RKO (cell line): ENCODE results near the gene SPECC1.
"Not testable (repeated sequence)": the region's sequence is repeated elsewhere in the genome, so short reads cannot be mapped to it uniquely, and the experiment has no call there.

Experiments
- DNase-seq: peaks from one replicate; pipeline ENCODE4 v3.0.0-alpha.2; 2016; ENCODE audit warnings: low spot score

The SPECC1 gene

DNA sequence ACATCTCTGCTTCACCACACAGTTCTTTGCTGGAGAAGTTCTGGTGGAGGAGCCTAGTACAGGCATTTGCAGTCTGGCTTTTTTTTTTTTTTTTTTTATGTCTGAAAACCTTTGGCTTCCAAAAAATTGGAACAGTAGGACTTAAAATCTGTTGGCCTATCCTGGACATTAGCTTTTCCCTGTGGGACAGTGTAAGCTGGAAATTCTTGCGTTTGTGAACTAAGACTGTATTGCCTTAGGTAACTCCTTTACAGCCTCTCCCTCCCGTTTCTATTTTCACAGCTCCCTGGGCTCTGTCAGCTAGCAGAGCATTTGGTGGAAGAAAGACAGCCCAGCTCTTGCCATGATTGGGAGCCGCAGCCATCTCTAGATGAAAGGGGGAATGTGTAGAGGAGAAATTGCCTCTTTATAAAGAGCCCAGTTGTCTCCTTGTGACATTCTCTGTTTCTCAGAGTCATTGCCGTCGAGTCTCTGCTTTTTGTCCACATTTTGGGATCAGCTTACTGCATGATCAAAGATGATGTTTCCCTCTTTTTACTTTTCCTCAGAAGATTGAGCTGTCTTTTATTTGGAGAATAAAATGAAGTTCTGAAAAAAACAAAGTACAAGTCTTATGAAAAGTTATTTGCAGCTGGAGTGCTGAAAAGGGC, 227.5 kb downstream of the SPECC1 start:
- no peak for DNase-seq

DNA sequence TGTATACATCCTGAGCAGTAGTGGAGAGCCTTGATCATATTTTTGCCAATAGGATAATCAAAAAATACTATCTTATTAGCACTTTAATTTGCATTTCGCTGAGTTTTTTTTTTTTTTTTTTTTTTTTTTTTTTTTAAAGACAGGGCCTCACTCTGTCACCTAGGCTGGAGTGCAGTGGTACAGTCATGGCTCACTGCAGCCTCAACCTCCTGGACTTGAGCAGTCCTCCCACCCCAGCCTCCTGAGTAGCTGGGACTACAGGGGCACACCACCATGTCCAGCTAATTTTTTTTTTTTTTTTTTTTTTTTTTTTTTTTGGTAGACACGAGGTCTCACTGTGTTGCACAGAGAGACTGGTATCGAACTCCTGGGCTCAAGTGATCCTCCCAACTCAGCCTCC, 230.6 kb downstream of the SPECC1 start:
- DNase-seq = not testable (repeated sequence)

DNA sequence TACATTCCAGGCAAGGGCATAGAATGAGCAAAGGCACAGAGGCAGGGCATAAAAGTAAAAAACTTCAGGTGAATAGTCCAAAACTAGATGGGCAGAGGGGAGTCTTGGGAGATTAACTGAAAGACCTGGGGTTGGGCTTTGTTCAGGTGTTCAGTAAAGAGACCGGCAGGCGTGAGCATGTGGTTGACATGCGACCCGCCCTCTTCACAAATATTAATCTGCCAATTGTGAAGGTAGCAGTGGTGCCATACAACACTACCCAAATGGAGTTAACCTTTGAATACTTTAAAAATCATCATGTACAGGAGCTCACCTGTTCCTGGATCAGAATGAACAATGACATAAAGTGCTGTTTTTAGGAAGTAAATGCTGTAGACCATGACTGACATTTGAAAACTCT, 232.7 kb downstream of the SPECC1 start:
- DNase-seq = no peak

DNA sequence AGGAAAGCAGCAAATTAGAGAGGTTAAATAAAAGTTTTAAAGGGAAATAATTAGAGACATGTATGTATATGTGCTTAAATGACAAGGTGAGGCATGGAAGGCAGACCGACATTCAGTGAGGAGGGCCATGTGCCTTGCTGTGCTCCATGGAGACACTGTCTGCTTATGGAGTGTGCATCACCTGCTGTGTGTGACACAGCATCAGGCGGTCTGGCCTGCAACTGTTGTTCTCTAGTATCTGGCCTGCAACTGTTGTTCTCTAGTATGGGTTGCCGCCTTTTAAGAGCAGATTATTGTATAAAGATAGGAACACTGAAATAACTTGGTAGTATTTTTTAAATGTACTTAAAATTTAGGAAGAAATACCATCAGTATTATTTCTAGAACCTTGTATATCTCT, 233.1 kb downstream of the SPECC1 start:
- no peak for DNase-seq

DNA sequence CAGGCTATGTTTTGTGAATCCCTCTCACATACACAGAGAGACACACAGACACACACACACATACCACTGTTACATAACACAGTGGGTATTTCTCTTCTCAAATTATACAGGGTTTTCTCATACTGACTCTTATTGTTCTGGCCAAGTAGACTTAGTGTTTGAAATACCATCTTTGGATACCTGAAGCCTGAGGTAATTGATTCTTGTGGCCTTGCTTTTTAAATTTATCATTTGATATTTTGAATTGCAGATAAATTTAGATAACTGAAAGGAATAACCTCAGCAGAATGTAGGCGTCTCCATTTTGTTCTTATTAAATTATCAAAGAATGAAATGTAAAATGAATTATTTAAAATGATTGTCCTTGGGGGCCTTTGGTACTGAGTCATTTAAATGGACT, 234.4 kb downstream of the SPECC1 start:
- DNase-seq = no peak

DNA sequence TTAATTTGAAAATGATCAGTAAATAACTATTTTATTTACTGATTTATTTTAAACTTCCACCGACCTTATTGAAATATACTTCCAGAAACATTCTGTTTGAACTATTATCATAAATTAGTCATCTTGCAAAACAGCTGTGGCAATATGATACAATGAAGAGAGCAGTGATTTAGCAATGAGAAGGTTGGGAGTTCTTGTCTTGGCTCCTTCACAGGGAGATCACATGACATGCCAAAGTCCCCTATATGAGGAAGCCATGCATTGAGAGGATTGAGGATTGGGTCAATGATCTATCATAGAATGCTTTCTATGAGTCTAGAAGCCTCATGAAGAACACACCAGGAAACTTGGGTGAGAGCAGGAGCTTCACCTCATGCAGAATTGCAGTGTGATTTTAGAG, 235.5 kb downstream of the SPECC1 start:
- DNase-seq = no peak

DNA sequence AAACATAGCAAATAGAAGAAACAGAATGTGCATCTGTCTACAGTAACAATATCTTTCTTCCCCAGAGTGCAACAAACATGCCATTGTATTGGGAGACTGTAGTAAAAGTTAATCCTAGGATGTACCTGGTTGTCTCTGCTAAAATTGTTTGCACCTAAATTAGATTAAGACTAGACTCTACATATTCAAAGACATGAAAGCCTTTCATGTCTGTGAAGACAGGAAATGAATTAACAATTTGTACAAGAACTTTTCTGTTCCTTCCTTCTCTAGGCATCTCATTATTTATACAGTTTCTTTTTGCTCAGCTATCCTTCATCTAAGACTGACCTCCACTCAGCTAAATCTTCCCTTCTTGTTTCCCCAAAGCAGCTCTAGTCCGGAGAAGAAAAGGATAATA, 237.5 kb downstream of the SPECC1 start:
- no peak for DNase-seq

DNA sequence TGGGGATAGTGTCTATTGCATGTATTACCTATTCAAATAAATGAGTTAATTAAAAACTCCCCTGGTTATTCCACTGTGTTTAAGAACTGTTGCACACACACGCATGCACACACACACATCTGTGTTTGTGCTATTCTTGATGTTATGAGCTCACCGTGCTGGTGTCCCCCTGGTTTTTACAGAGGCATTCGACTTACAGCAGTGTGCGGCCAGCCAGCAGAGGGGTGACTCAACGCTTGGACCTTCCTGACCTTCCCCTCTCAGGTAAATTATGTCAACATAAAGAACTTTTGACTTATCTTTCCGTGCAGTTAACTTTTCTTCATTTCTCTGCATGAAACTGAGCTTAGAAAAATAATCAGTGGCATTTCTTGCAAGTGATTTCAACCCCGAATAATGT, 244.2 kb downstream of the SPECC1 start:
- DNase-seq = no peak

DNA sequence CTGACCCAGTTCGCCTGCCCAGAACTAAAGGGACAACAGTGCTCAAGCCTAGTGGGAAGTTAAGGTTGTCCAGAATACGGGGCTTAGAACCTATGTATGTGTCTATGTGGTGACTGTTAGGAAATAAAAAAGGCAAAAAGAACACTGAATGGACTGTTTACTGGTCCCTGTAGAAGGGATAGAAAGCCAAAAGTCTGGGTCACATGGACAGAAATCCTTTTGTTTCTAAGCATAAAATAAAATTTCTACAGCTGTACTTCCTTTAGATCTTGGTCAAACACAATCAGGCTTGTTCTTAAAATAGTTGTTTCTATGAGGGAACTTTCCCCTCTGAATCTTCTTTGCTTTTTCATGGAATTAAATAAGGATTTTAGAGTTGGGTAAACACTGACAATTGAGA, 245.4 kb downstream of the SPECC1 start:
- no peak for DNase-seq

DNA sequence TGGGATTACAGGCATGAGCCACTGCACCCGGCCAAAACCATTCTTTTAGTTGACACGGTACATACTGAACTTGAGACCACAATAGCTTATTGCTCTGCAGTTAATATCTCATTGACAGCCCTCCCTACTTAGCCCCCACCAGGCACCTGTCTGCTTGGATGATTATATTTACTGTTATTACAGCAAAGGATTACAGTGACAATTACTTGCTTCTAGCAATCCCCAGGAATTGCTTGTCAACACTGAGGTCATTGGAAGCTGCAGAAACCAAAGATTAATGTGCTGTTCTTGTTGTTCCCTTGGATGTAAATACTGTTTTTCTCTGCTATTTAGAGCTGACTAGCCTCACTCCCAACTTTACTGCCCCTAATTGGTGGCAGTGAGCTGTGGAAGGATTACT, 247.0 kb downstream of the SPECC1 start:
- no peak for DNase-seq

DNA sequence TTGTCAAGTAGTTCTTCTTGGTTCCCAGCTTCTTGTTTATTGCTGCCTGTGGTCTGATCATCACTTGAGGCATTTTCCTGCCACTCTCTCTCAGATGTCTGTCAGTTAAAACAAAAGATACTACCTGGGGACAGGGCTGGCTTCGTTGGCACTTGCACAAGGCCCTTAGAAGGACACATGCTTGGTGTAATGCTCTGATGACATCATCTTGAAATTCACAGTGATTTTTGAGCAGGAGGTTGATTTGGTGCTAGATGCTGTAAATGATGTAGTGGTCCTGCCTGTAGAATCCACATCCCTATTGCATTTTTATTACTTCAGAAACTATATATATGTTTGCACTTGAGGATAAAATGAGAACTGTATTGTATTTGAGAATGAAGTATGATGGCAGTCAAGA, 247.8 kb downstream of the SPECC1 start:
- DNase-seq = no peak

DNA sequence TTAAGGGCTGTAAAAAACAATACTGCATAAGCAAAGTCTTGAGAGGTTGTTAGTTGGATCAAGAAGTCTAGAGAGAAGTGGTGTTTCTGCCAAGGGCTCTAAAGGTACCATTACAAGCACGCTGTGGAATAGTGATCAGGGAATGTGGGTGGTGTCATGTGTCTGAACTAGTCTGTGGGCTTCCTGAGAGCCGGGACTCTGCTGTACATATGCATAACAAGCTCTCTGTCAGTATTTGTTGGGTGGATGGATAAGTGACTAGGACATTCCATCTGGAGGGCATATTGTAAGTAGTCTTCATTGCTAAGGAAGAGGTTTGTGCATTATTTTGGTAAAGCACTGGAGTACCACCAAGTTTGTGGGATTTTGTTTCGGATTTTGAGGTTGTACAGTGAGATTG, 248.6 kb downstream of the SPECC1 start:
- no peak for DNase-seq

DNA sequence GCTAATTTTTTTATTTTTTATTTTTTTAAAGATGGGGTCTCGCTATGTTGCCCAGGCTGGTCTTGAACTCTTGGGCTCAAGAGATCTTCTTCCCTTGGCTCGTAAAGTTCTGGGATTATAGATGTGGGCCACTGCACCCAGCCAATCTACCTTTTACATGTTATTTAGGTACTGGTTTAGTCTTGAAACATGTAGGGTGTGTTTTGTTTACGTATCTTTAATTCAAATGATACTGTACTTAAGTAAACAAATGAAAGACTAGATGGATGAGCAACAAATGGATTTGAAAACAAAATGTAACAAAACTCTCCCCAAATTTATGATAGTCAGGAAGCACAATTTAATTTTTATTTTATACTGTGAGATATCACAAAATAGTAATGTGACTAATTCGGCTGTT, 250.5 kb downstream of the SPECC1 start:
- no peak for DNase-seq

DNA sequence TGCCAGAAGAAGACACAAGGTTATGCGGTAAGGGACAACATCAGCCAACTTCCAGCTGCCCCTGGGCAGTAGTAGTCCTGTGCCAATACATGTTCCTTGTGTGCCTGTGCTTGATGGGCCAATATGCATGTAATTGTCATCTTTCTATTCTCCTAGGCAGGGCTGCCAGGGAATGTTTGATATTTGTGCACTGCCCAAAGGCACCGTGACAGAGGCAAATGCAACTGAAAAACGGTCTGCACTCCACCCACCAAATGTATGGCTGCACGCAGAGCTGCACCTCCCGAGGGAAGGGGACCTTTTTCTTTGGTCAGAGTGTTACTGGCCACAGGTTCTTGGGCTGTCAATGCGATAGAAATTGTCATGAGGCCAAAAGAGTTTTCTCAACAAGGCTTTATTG, 251.1 kb downstream of the SPECC1 start:
- DNase-seq = no peak

DNA sequence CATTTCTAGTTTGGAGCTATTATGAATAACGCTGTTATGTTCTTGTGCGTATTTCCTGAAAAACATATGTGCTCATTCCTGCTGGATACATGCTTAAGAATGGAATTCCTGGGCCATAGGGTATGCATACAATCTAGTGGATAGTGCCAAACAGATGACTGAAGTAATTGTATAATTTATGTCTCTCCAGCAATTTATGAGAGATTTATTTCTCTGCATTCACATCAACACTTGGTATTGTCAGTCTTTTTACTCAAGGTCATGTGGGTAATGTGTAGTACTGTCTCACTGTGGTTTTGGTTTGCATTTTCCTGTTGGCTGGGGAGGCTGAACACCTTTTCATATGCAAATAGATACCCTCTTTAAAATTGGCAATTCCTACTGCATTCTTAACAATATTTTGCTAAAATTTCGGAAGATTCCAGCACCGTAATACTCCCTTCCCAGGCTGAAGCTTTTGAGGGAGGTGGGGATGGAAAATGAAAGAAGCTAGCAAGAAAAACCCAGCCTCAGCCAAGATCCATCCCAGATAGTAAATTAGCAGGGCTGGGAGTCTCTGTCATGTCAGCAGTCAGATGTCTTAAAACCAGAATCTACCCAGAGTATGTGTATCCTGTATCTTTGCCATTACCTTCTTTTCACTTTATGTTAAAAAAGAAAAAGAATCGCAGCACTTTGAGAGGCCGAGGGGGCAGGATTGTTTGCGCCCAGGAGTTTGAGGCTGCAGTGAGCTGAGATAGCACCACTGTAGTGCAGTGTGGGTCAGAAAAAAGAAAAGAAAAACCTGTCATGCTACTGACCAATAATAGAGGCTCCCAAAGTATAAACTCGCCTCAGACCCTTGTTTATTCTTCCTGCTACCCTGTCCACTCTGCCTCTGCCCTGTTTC, 253.3 kb downstream of the SPECC1 start:
- no peak for DNase-seq

DNA sequence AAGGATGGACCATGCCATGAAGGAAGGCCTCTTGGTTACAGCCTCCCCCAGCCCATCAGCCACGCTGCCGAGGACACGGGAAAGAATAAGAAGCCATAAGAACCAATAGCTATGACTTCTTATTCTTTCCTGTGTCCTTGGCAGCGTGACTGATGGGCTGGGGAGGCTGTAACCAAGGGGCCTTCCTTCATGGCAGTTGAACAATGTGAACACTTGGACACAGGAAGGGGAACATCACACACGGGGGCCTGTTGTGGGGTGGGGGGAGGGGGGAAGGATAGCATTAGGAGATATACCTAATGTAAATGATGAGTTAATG, 253.9 kb downstream of the SPECC1 start:
- not testable (repeated sequence) for DNase-seq

DNA sequence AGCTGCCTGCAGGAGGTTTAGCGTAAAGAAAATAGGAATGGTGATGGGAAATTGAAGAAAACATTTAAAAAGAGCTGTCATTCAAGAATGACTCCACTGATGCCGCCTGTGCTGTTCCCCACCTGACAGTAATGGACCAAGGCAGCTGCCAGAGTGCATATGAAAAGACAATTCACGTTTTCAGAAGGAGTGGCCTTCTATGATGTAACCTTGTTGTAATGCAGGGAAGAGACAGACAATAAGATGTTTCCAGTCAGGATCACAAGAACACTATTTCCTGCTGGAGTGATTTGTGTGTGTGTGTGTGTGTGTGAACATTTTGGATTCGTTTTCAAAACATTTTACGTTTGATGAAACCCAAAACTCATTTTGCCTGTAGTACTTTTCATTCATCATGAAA, 254.4 kb downstream of the SPECC1 start:
- no peak for DNase-seq

DNA sequence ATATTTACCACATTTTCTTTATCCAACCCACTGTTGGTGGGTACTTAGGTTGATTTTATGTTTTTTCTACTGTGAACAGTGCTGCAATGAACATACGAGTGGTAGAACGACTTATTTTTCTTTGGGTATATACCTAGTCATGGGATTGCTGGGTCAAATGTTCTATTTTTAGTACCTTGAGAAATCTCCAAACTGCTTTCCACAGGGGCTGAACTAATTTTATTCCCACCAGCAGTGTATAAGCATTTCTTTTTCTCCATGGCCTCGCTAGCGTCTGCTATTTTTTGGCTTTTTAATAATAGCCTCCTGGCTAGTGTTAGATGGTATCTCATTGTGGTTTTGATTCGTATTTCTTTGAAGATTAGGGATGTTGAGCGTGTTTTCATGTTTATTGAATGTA, 255.8 kb downstream of the SPECC1 start:
- DNase-seq = no peak

DNA sequence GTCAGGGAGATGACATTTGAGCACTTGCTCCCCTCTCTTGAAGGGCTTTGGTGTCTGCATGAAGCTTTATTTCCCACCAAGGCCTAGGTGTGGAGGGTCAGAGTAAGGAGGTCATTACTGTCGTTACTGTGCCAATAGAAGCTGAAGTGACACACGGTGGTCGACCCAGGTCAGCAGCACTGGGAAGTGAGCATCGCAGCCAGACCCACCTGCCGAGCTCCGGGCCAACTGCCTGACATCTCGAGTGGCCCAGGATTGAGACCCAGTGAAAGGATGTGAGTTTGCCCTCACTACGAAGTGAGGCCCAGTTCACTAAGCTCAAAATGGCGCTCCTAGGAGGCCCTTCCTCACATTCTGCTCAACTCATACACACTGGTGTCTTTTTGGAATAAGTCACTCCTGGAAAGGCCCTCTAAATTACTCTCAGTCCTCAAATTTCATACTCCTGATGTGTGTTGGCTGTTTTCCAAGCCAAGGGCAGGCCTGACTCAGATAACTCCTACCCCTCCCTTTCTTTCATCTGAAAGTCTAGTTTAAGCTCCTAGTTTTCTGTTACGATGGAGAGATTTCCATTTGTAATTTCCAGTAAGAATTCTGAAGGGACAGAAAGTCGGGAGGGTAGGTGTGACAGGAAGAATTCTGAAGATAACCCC, 257.8 kb downstream of the SPECC1 start:
- no peak for DNase-seq

DNA sequence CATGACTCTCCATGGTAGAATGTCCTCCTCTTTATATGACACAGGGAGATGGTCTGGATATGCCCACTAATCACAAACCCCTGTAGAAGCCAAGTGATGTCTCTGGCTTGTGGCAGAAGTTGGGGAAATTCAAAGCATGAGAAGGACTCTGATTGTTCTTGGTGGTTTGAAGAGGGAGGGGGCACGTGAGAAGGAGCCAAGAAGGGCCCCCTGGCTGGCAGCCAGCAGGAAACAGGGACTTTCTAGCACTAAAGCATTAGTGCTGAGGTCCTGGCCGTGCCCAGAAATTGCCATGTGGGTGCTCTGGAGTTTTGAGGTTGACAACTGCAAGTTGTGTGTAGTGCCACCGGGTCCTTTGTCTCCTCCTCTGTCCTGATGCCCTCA, 258.3 kb downstream of the SPECC1 start:
- no peak for DNase-seq

DNA sequence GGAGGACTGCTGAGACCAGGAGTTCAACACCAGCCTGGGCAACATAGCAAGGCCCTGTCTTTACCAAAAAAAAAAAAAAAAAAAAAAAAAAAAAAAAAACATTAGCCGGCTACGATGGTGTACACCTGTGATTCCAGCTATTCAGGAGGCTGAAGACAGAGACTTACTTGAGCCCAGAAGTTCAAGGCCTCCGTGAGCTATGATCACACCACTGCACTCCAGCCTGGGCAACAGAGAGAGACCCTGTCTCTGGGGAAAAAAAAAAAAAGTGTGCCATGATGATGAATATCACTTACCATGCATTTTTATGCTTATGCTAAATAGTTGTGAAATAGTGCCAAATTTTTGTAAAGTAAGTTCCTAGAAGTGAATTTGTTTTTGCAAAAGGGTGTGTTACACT, 261.2 kb downstream of the SPECC1 start:
- DNase-seq = no peak

DNA sequence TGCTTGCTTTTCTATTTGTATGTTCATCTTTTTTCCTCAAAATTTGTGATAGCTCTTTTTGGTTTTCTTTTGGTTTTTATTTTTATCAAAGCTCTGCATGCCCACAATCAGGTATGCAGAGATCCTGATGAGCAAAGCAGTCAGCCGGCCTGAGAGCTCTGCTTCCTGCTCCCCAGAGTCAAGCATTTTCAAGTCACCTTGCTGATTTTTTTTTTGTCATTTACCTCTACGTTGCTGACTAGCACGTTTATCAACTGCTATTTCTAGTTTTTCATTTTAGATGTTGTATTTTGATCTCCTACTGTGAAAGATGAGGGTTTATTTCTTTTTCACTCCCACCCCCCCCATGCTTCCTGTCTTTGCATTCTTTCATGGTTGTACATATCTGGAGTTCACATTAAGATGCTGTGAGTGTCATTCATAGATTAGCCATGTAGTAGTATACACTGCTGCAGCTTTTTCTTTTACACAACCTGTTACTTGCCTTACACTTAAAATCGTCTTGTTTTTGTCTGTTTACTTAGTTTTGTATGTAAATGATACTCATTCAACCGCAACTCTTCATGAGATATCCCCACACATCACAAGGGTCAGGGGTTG, 262.0 kb downstream of the SPECC1 start:
- no peak for DNase-seq
